GM12878 (cell line): Measurements from ENCODE around the gene PLXNA2. TPM values are rescaled to one million over a fixed set of nuclear protein-coding genes. Genes with fewer than 3 reads are reported as not detected.

Source experiments
- ATAC-seq: fragments of 200-7000 bp; cut with Tn5 transposase; 3 replicates; pipeline ENCODE4 v1.9.1; 2020; ENCODE audit warnings: mild to moderate bottlenecking, moderate library complexity
- BruUV-seq: library from RNA; stranded (reverse); fragments of 400-500 nt; replicated peaks from 2 replicates; lab custom pipeline; 2021; lab: Mats Ljungman, UMichigan
- CTCF ChIA-PET: fragments of 300-600 bp; sonication (Branson Sonifier 250); formaldehyde crosslinking; extraction: SDS; loops from one replicate; lab custom pipeline; 2021; ENCODE audit warnings: inconsistent platforms; lab: Yijun Ruan, JAX
- POLR2A ChIA-PET: fragments of 350-600 bp; formaldehyde crosslinking; extraction: SDS; loops from one replicate; lab custom pipeline; 2021; ENCODE audit warnings: inconsistent platforms; lab: Charles Lee
- RAD21 ChIA-PET: fragments of 300-600 bp; sonication (Branson Sonifier 250); formaldehyde crosslinking; loops from one replicate; lab custom pipeline; 2023; ENCODE audit warnings: antibody characterized with exemption; ENCODE audit not compliant: unreplicated experiment; lab: Charles Lee
- SMC1A ChIA-PET: fragments of 300-600 bp; sonication (Branson Sonifier 250); formaldehyde crosslinking; loops from one replicate; lab custom pipeline; 2023; ENCODE audit not compliant: unreplicated experiment, uncharacterized antibody; lab: Charles Lee
- DNase-seq: peaks from one replicate; pipeline ENCODE4 v3.0.0-alpha.2; 2011; ENCODE audit warnings: low read depth, low spot score
- FAIRE-seq: peaks from 3 replicates; lab custom pipeline; 2011; peaks lifted over from hg19 to GRCh38; lab: Jason Lieb, UNC
- H2AFZ ChIP-seq: 2 replicates; pipeline ENCODE4 v1.6.0; 2011; ENCODE audit warnings: low read depth, low read length, control low read depth; ENCODE audit not compliant: control insufficient read depth
- H3K27ac ChIP-seq: 2 replicates; pipeline ENCODE4 v1.5.1; 2011; ENCODE audit warnings: control low read depth; ENCODE audit not compliant: control insufficient read depth, insufficient read depth
- H3K27me3 ChIP-seq, 2 experiments: replicated peaks in 1 of 2; 2 replicates each; pipeline versions ENCODE4 v1.6.0 to v1.6.1; 2011; ENCODE audit warnings: low read length in 1 of 2; ENCODE audit not compliant: control insufficient read depth in 2 of 2, insufficient read depth in 2 of 2
- H3K36me3 ChIP-seq, 2 experiments: 2 replicates each; pipeline ENCODE4 v1.5.1; 2011; ENCODE audit warnings: low read length in 1 of 2; ENCODE audit not compliant: control insufficient read depth in 2 of 2, insufficient read depth in 2 of 2
- H3K4me1 ChIP-seq: 2 replicates; pipeline ENCODE4 v1.6.1; 2011; ENCODE audit warnings: mild to moderate bottlenecking, low read length, moderate library complexity, mixed read lengths; ENCODE audit not compliant: control insufficient read depth, insufficient read depth
- H3K4me2 ChIP-seq: 2 replicates; pipeline ENCODE4 v1.6.0; 2011; ENCODE audit warnings: control low read depth; ENCODE audit not compliant: control insufficient read depth, insufficient read depth
- H3K4me3 ChIP-seq: fragments of 200-600 bp; sonication (generic); 2 replicates; pipeline ENCODE4 v1.5.1; 2016
- H3K79me2 ChIP-seq: 2 replicates; pipeline ENCODE4 v1.6.0; 2011; ENCODE audit warnings: low read length; ENCODE audit not compliant: control insufficient read depth, insufficient read depth
- H3K9ac ChIP-seq: 2 replicates; pipeline ENCODE4 v1.8.0; 2011; ENCODE audit warnings: low read length, control low read depth, mixed read lengths; ENCODE audit not compliant: control insufficient read depth, insufficient read depth
- H3K9me3 ChIP-seq: replicated peaks from 3 replicates; pipeline ENCODE4 v1.5.1; 2011; ENCODE audit warnings: mild to moderate bottlenecking, low read length; ENCODE audit not compliant: control insufficient read depth, insufficient read depth
- H4K20me1 ChIP-seq: 2 replicates; pipeline ENCODE4 v1.6.0; 2011; ENCODE audit not compliant: control insufficient read depth, insufficient read depth
- BCL11A ChIP-seq: IDR thresholded peaks from 2 replicates; pipeline ENCODE4 v1.6.1; 2011; ENCODE audit warnings: low read depth, low read length
- CBX3 ChIP-seq: fragments of 200-600 bp; sonication (generic); IDR thresholded peaks from 2 replicates; pipeline ENCODE4 v1.6.1; 2016; ENCODE audit warnings: low read depth, borderline replicate concordance
- CHD2 ChIP-seq: IDR thresholded peaks from 2 replicates; pipeline ENCODE4 v1.6.1; 2011; ENCODE audit warnings: low read depth, low read length, improper control_type of control experiment, borderline replicate concordance
- EGR1 ChIP-seq, 2 experiments: IDR thresholded peaks; 1 replicate in 1 of 2; 2 replicates in 1 of 2; pipeline ENCODE4 v1.6.1; 2011 to 2012; ENCODE audit warnings: low read depth in 2 of 2, low read length in 2 of 2, borderline replicate concordance in 1 of 2, mild to moderate bottlenecking in 1 of 2, moderate library complexity in 1 of 2
- GABPA ChIP-seq: IDR thresholded peaks from 2 replicates; pipeline ENCODE4 v1.6.1; 2014; ENCODE audit warnings: antibody characterized with exemption, low read depth, mild to moderate bottlenecking, inconsistent platforms
- HDAC6 ChIP-seq: fragments of 200-600 bp; sonication (generic); IDR thresholded peaks from one replicate; pipeline ENCODE4 v1.8.0; 2017; ENCODE audit warnings: antibody characterized with exemption; ENCODE audit not compliant: unreplicated experiment
- HDGF ChIP-seq: fragments of 450-650 bp; IDR thresholded peaks from 2 replicates; pipeline ENCODE4 v1.6.1; 2016; ENCODE audit warnings: antibody characterized with exemption
- IKZF1 ChIP-seq: fragments of 450-650 bp; conservative IDR thresholded peaks from 2 replicates; pipeline ENCODE4 v1.6.1; 2017; ENCODE audit warnings: antibody characterized with exemption, mild to moderate bottlenecking
- NBN ChIP-seq: fragments of 450-650 bp; IDR thresholded peaks from 2 replicates; pipeline ENCODE4 v1.6.1; 2016
- RELA ChIP-seq: fragments of 450-650 bp; IDR thresholded peaks from 2 replicates; pipeline ENCODE4 v1.8.0; 2014; ENCODE audit warnings: borderline replicate concordance; ENCODE audit not compliant: partially characterized antibody
- SMAD1 ChIP-seq: fragments of 450-650 bp; IDR thresholded peaks from 2 replicates; pipeline ENCODE4 v1.6.1; 2018; ENCODE audit warnings: mild to moderate bottlenecking, low read depth; ENCODE audit not compliant: partially characterized antibody
- STAT1 ChIP-seq: fragments of 450-650 bp; conservative IDR thresholded peaks from 2 replicates; pipeline ENCODE4 v1.6.1; 2014; ENCODE audit warnings: antibody characterized with exemption, mild to moderate bottlenecking
- ZBTB40 ChIP-seq: fragments of 450-650 bp; IDR thresholded peaks from 2 replicates; pipeline ENCODE4 v1.6.1; 2016; ENCODE audit warnings: mild to moderate bottlenecking, moderate library complexity, borderline replicate concordance
- WGBS: methylation state at CpG from one replicate; pipeline ENCODE4 v1.1.6; 2016; ENCODE audit warnings: low lambda C conversion rate; ENCODE audit not compliant: insufficient replicate concordance, insufficient coverage; ENCODE audit errors: missing lambda C conversion rate; 5-methylcytosine and 5-hydroxymethylcytosine counted together
- in situ Hi-C: fragments of 300-500 bp; cut with MboI; formaldehyde crosslinking; loops from 9 replicates; pipeline ENCODE4 v1.14.3; 2018; ENCODE audit warnings: mixed read lengths
- intact Hi-C: fragments of 100-400 bp; cut with micrococcal nuclease; formaldehyde crosslinking; loops from one replicate; pipeline ENCODE4 v1.14.2; 2022; ENCODE audit not compliant: unreplicated experiment
- polyA plus RNA-seq, 11 experiments: library from polyadenylated mRNA; depleted of rRNA in 4 of 11; unstranded in 6 of 11; stranded (reverse) in 5 of 11; fragments of >200 nt; fragmentation: Nextera tagmentation in 4 of 11; fragmentation: Illumina TruSeq in 1 of 11; extraction: Ambion mirVana in 4 of 11; extraction: Trizol in 1 of 11; gene quantifications; 1 replicate in 1 of 11; 2 replicates in 10 of 11; pipeline versions ENCODE4 v1.2.1 to v1.2.3, GENCODE V29; 2011 to 2016; ENCODE audit warnings: inconsistent platforms in 2 of 11, missing spikeins in 2 of 11, low read depth in 1 of 11
- total RNA-seq, 4 experiments: library from RNA; depleted of rRNA in 3 of 4; stranded (reverse); fragments of >200 nt in 3 of 4; fragmentation: Illumina TruSeq in 1 of 4; extraction: Trizol in 1 of 4; gene quantifications; 2 replicates each; pipeline versions ENCODE4 v1.2.1 to v1.2.3, GENCODE V29; 2013 to 2021

PLXNA2 gene
- total and polyA plus RNA-seq, 10 of the 15 experiments (the other 5 are each of a cell fraction or from before 2014, with no cell fraction given) = under 0.01 to 0.08 (median 0.07) TPM; not detected in 4

GRCh38 chr1:207977876-207978275, 266.3 kb downstream of the PLXNA2 start:
- in situ Hi-C loops (no loop called here), intact Hi-C loops (no loop called here)
- Histone ChIP-seq H2AFZ (no peak overlapping the region), H3K27ac (no peak overlapping the region), H3K27me3 (peaks cover 2 to 4% of the 10 kb centered on the region in 2 experiments; a peak in 3 of 4 replicates), H3K9me3 (no peaks in the 10 kb centered on the region), H3K4me2 (no peak overlapping the region), H3K4me1 (no peaks in the 10 kb centered on the region), H4K20me1 (no peaks in the 10 kb centered on the region), H3K9ac (no peak overlapping the region), H3K4me3 (no peak overlapping the region), H3K36me3 (no peaks in the 10 kb centered on the region), H3K79me2 (no peaks in the 10 kb centered on the region)
- 0% methylated on average over 1 of the region's 1 CpG for WGBS
- TF ChIP-seq GABPA = no peak
- TF ChIP-seq HDAC6 = no peak
- TF ChIP-seq IKZF1 = no peak
- TF ChIP-seq EGR1 (IDR thresholded peaks at IDR 0.05; ENCODE audit: borderline replicate concordance in 1 of 2, low read depth in 2 of 2, low read length in 2 of 2) = no peak
- TF ChIP-seq STAT1 = no peak
- TF ChIP-seq BCL11A = no peak
- no peak for ATAC-seq
- RAD21 ChIA-PET = no interaction called here
- CTCF ChIA-PET = no interaction called here
- SMC1A ChIA-PET = interaction anchor here (0.6 to 1.2 kb wide), 2 partner anchors 92 to 103 kb away, joined by 3 read pairs; no protein-coding TSS in a partner anchor
- POLR2A ChIA-PET = no interaction called here
- no peak for DNase-seq
- no peak for FAIRE-seq
- no TSS peak for BruUV-seq

- Histone ChIP-seq H4K20me1 (no peaks in the 10 kb centered on the region), H3K79me2 (no peaks in the 10 kb centered on the region), H2AFZ (no peak overlapping the region), H3K4me1 (no peaks in the 10 kb centered on the region), H3K4me3 (no peak overlapping the region), H3K4me2 (no peak overlapping the region), H3K27ac (no peak overlapping the region), H3K9me3 (no peaks in the 10 kb centered on the region), H3K9ac (no peak overlapping the region), H3K27me3 (peaks cover 0 to 4% of the 10 kb centered on the region in 2 experiments; a peak in 3 of 4 replicates), H3K36me3 (no peaks in the 10 kb centered on the region)
- no TSS peak for BruUV-seq
- CTCF ChIA-PET = interaction anchor here (0.6 to 1.9 kb wide), 8 partner anchors 11 to 271 kb away, joined by 3 to 10 read pairs (median 4); no protein-coding TSS in a partner anchor
- no peak for FAIRE-seq
- intact Hi-C loops (no loop called here), in situ Hi-C loops (no loop called here)
- POLR2A ChIA-PET = interaction anchor here (0.6 kb wide), 2 partner anchors 39 to 96 kb away, joined by 3 read pairs; no protein-coding TSS in a partner anchor
- peak; percentile 65 for ATAC-seq
- RAD21 ChIA-PET = interaction anchor here (0.7 to 2.1 kb wide), 4 partner anchors 10 to 90 kb away, joined by 3 to 9 read pairs (median 6); no protein-coding TSS in a partner anchor
- 0% methylated on average over 5 of the region's 5 CpGs for WGBS
- SMC1A ChIA-PET = interaction anchor here (0.6 to 2.5 kb wide), 9 partner anchors 11 to 271 kb away, joined by 3 to 9 read pairs (median 4); no protein-coding TSS in a partner anchor
- no peak for DNase-seq
- TF ChIP-seq RELA = no peak
- no peak for TF ChIP-seq CBX3
- no peak for TF ChIP-seq SMAD1
- no peak for TF ChIP-seq CHD2
- TF ChIP-seq BCL11A = no peak
- no peak for TF ChIP-seq HDGF
- no peak for TF ChIP-seq HDAC6
- 0 out of 2 replicates have a peak, but pooled peaks have one; percentile 52 for TF ChIP-seq NBN
- TF ChIP-seq ZBTB40 = peak; percentile 67; the same call in 1 of the 2 replicates
Observed at GRCh38 chr1:207973898-207974568, 270.2 kb downstream of the PLXNA2 start.
